ENCODE measurements around the gene INSR.
"Not testable (repeated sequence)": the region's sequence is repeated elsewhere in the genome, so short reads cannot be mapped to it uniquely, and the experiment has no call there.

The INSR gene

DNA sequence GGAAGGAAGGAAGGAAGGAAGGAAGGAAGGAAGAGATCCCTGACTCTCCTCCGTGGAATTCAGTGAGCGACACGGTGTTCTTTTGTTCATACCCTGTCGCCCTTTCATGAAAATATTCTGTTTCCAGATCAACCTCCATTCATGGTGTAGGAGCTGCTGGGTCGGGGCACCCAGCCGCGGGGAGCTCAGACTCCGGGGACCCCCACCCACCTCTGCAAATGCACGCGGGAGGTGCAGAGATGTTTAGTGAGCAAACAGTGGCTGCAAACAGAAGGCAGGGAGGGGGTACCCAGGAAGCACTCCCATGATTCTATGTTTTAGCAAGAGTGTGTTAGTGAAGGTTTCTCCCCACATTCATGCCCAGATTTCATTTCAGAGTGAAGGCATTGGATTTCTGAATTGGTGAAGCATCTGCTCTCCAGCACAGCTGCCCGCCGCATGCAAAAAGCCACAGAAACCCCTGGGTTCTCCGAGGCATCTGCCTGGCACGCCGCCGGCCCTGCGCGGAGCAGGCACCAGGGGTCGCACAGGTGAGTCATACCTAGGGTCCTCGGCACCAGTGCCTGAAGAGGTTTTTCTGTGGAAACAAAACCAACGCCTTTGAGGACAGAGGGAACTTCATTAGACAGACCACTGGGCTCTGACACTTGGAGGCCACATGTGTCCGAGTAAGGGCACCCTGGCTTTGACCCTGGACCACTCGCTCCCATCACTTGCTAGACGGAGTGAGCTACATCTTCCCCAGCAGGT, 144.1 kb downstream of the INSR start:
- H3K27me3 ChIP-seq = no peaks in the 10 kb centered on the region
- no peaks in the 10 kb centered on the region for H3K36me3 ChIP-seq
- H3K4me3 ChIP-seq (ENCODE audit: low read depth in 1 of 2, low read length in 1 of 2) = no peak overlapping the region
- H3K4me1 ChIP-seq (ENCODE audit: control insufficient read depth in 1 of 2, insufficient read depth in 1 of 2, low read depth in 1 of 2, low read length in 1 of 2) = no peaks in the 10 kb centered on the region
- H3K9me3 ChIP-seq = no peaks in the 10 kb centered on the region
- TF ChIP-seq, protein P1, sequence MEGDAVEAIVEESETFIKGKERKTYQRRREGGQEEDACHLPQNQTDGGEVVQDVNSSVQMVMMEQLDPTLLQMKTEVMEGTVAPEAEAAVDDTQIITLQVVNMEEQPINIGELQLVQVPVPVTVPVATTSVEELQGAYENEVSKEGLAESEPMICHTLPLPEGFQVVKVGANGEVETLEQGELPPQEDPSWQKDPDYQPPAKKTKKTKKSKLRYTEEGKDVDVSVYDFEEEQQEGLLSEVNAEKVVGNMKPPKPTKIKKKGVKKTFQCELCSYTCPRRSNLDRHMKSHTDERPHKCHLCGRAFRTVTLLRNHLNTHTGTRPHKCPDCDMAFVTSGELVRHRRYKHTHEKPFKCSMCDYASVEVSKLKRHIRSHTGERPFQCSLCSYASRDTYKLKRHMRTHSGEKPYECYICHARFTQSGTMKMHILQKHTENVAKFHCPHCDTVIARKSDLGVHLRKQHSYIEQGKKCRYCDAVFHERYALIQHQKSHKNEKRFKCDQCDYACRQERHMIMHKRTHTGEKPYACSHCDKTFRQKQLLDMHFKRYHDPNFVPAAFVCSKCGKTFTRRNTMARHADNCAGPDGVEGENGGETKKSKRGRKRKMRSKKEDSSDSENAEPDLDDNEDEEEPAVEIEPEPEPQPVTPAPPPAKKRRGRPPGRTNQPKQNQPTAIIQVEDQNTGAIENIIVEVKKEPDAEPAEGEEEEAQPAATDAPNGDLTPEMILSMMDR (IDR thresholded peaks at IDR 0.05) = no peak
- no peak overlapping the region for H3K27ac ChIP-seq

DNA sequence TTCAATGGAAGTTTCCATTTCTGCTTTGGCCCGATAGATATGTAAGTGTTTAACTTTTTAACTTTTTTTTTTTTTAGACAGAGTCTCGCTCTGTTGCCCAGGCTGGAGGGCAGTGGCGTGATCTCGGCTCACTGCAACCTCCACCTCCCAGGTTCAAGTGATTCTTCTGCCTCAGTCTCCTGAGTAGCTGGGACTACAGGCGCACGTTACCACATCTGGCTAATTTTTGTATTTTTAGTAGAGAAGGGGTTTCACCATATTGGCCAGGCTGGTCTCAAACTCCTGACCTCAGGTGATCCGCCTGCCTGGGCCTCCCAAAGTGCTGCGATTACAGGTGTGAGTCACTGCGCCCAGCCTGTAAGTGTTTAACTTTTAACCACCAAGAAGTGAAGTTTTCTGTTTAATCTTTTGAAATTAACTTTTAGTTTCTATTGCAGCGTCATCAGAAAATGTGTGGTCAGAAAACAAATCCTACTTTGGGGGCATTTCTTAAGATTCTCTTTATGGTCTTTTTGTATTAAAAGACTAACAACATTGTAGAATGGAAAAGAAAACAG, 147.0 kb downstream of the INSR start:
- not testable (repeated sequence) for H3K27me3 ChIP-seq; H3K27ac ChIP-seq; H3K4me1 ChIP-seq (ENCODE audit: control insufficient read depth in 1 of 2, insufficient read depth in 1 of 2, low read depth in 1 of 2, low read length in 1 of 2); H3K9me3 ChIP-seq; H3K4me3 ChIP-seq (ENCODE audit: low read depth in 1 of 2, low read length in 1 of 2)
- H3K36me3 ChIP-seq = peaks cover 10% of the 10 kb centered on the region

DNA sequence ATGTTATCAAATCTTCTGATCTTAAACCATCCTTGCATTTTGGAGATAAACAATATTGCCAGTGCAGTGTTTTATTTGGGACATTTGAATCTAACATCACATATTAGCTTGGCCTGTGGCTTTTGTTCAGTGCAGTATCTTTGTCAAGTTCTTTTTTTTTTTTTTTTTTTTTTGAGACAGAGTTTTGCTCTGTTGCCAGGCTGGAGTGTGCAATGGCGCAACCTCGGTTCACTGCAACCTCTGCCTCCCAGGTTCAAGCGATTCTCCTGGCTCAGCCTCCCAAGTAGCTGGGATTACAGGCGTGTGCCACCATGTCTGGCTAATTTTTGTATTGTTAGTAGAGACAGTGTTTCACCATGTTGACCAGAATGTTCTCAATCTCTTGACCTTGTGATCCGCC, 148.1 kb downstream of the INSR start:
- not testable (repeated sequence) for H3K4me1 ChIP-seq (ENCODE audit: control insufficient read depth in 1 of 2, insufficient read depth in 1 of 2, low read depth in 1 of 2, low read length in 1 of 2); H3K27me3 ChIP-seq; H3K4me3 ChIP-seq (ENCODE audit: low read depth in 1 of 2, low read length in 1 of 2); H3K27ac ChIP-seq; H3K9me3 ChIP-seq
- H3K36me3 ChIP-seq = peaks cover 21% of the 10 kb centered on the region

DNA sequence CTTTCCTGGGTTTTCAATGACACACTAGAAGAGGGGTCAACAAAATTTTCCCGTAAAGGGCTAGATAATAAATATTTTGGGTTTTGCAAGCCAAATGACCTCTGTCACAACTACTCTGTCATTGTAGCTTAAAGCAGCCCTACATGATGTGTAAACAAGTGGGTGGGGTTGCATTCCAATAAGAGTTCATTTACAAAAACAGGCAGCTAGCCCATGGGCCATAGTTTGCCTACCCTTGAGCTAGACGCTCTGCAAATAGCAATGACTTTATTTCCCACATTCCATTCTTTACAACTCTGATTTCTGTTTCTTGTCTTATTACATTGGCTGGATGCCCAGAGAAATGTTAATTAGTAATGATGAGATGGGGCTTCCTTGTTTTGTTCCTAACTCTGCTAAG, 148.7 kb downstream of the INSR start:
- H3K36me3 ChIP-seq = peaks cover 27% of the 10 kb centered on the region
- H3K27me3 ChIP-seq = no peaks in the 10 kb centered on the region
- H3K4me1 ChIP-seq (ENCODE audit: control insufficient read depth in 1 of 2, insufficient read depth in 1 of 2, low read depth in 1 of 2, low read length in 1 of 2) = no peaks in the 10 kb centered on the region
- TF ChIP-seq, protein P1 (IDR thresholded peaks at IDR 0.05) = no peak
- H3K9me3 ChIP-seq = no peaks in the 10 kb centered on the region
- H3K4me3 ChIP-seq (ENCODE audit: low read depth in 1 of 2, low read length in 1 of 2) = no peak overlapping the region
- no peak overlapping the region for H3K27ac ChIP-seq

DNA sequence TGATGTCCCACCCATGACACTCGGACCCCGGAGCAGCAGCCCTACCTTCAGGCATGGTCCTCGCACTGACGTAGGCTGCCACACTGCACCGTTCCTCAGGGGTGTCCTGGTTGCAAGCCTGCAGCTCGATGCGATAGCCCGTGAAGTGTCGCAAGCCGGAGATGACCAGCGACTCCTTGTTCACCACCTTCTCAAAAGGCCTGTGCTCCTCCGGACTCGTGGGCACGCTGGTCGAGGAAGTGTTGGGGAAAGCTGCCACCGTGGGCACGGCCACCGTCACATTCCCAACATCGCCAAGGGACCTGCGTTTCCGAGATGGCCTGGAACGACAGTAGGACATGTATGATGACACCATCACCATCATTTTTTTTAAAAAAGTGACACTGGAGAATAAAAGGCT, 151.4 kb downstream of the INSR start:
- H3K27me3 ChIP-seq = no peaks in the 10 kb centered on the region
- no peak overlapping the region for H3K27ac ChIP-seq
- no peaks in the 10 kb centered on the region for H3K9me3 ChIP-seq
- no peaks in the 10 kb centered on the region for H3K4me1 ChIP-seq (ENCODE audit: control insufficient read depth in 1 of 2, insufficient read depth in 1 of 2, low read depth in 1 of 2, low read length in 1 of 2)
- no peak overlapping the region for H3K4me3 ChIP-seq (ENCODE audit: low read depth in 1 of 2, low read length in 1 of 2)
- TF ChIP-seq, protein P1 (IDR thresholded peaks at IDR 0.05) = no peak
- peaks cover 39% of the 10 kb centered on the region for H3K36me3 ChIP-seq

DNA sequence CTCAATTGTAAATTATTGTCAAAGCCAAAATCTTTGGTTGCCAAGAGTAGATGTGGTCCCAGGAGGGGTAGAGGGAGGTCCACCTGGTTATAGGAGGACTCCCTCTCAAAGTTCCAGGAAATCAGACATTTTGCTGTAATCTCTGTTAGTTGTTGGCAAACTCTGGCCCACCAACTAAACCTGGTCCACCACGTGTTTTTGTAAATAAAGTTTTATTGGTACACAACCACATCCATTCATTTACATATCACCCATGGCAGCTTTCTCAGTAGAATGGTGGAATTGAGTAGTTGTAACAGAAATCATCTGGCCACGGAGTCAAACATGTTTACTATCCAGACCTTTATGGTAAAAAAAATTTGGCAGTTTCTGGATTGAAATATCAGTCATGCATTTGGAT, 154.1 kb downstream of the INSR start:
- TF ChIP-seq, protein P1 (IDR thresholded peaks at IDR 0.05) = no peak
- H3K4me3 ChIP-seq (ENCODE audit: low read depth in 1 of 2, low read length in 1 of 2) = no peak overlapping the region
- H3K27ac ChIP-seq = no peak overlapping the region
- H3K9me3 ChIP-seq = no peaks in the 10 kb centered on the region
- no peaks in the 10 kb centered on the region for H3K4me1 ChIP-seq (ENCODE audit: control insufficient read depth in 1 of 2, insufficient read depth in 1 of 2, low read depth in 1 of 2, low read length in 1 of 2)
- H3K27me3 ChIP-seq = no peaks in the 10 kb centered on the region
- peaks cover 44% of the 10 kb centered on the region for H3K36me3 ChIP-seq
